ENCODE measurements around the gene TAS2R1. TPM values are rescaled to one million over a fixed set of nuclear protein-coding genes. Genes with fewer than 3 reads are reported as not detected.

The TAS2R1 gene
- total RNA-seq (2012; rRNA removed) = not detected in 2 replicates

- no peaks in the 10 kb centered on the region for H3K27me3 ChIP-seq (ENCODE audit: control insufficient read depth, insufficient read depth, low read length)
- no peak within 1 kb of the TSS for H3K4me3 ChIP-seq (ENCODE audit: low read length)
- H3K4me1 ChIP-seq (ENCODE audit: control insufficient read depth, insufficient read depth, low read length) = no peaks in the 10 kb centered on the region
- H3K9me3 ChIP-seq (replicated peaks; ENCODE audit: low read length) = no peaks in the 10 kb centered on the region
- no peak within 1 kb of the TSS for H3K9ac ChIP-seq (ENCODE audit: low read depth, low read length)
- H3K36me3 ChIP-seq (ENCODE audit: insufficient read depth, low read length) = no peaks in the 10 kb centered on the region
- H3K4me2 ChIP-seq (ENCODE audit: low read length) = no peak within 1 kb of the TSS
Measured at GRCh38 chr5:9630251-9630650, at the start of gene TAS2R1. Gene TAS2R1 (minus strand): TSS chr5:9630351. CDS start chr5:9630032, 319 bp downstream.

DNA sequence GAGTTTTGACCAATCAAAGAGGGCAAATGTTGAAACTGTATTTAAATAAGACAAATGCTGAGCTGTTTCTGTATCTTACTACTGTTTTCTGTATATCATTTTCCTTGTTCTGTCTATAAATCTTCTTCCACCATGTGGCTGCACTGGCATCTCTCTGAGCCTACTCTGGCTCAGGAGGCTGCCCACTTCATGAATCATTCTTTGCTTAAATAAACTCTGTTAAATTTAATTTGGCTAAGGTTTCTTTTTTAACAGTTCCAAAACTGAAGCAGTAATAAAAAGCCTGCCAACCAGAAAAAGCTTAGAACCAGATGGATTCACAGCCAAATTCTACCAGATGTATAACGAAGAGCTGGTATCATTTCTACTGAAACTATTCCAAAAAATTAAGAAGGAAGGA, 40.2 kb upstream of the TAS2R1 start:
- H3K36me3 ChIP-seq (ENCODE audit: insufficient read depth, low read length) = no peaks in the 10 kb centered on the region
- H3K9me3 ChIP-seq (replicated peaks; ENCODE audit: low read length) = no peaks in the 10 kb centered on the region
- no peaks in the 10 kb centered on the region for H3K27me3 ChIP-seq (ENCODE audit: control insufficient read depth, insufficient read depth, low read length)
- H3K4me3 ChIP-seq (ENCODE audit: low read length) = no peak overlapping the region
- no peaks in the 10 kb centered on the region for H3K4me1 ChIP-seq (ENCODE audit: control insufficient read depth, insufficient read depth, low read length)
- H3K4me2 ChIP-seq (ENCODE audit: low read length) = no peak overlapping the region
- H3K9ac ChIP-seq (ENCODE audit: low read depth, low read length) = no peak overlapping the region

DNA sequence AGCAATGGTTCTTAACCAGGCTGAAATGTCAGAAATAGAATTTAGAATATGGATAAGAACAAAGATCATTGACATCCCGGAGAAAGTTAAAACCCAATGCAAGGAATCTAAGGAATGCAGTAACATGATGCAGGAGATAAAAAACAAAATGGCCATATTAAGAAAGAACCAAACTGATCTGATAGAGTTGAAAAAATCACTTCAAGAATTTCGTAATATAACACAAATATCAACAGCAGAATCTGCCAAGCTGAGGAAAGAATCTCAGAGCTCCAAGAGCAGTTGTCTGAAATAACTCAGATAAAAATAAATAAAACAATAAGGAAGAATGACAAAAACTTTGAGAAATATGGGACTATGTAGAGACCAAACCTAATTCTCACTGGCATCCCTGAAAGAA, 37.8 kb upstream of the TAS2R1 start:
- H3K4me1 ChIP-seq (ENCODE audit: control insufficient read depth, insufficient read depth, low read length) = no peaks in the 10 kb centered on the region
- H3K27me3 ChIP-seq (ENCODE audit: control insufficient read depth, insufficient read depth, low read length) = no peaks in the 10 kb centered on the region
- no peak overlapping the region for H3K4me2 ChIP-seq (ENCODE audit: low read length)
- no peaks in the 10 kb centered on the region for H3K36me3 ChIP-seq (ENCODE audit: insufficient read depth, low read length)
- H3K9me3 ChIP-seq (replicated peaks; ENCODE audit: low read length) = no peaks in the 10 kb centered on the region
- H3K4me3 ChIP-seq (ENCODE audit: low read length) = no peak overlapping the region
- no peak overlapping the region for H3K9ac ChIP-seq (ENCODE audit: low read depth, low read length)

- no peaks in the 10 kb centered on the region for H3K4me1 ChIP-seq (ENCODE audit: control insufficient read depth, insufficient read depth, low read length)
- H3K4me3 ChIP-seq (ENCODE audit: low read length) = no peak overlapping the region
- no peak overlapping the region for H3K9ac ChIP-seq (ENCODE audit: low read depth, low read length)
- no peak overlapping the region for H3K4me2 ChIP-seq (ENCODE audit: low read length)
- H3K27me3 ChIP-seq (ENCODE audit: control insufficient read depth, insufficient read depth, low read length) = peaks cover 12% of the 10 kb centered on the region
- H3K9me3 ChIP-seq (replicated peaks; ENCODE audit: low read length) = no peaks in the 10 kb centered on the region
- no peaks in the 10 kb centered on the region for H3K36me3 ChIP-seq (ENCODE audit: insufficient read depth, low read length)
Measured at GRCh38 chr5:9663891-9664290, 33.7 kb upstream of the TAS2R1 start.

GRCh38 chr5:9661316-9662015, 31.3 kb upstream of the TAS2R1 start:
- Histone ChIP-seq H3K27me3 (ENCODE audit: control insufficient read depth, insufficient read depth, low read length) (peaks cover 12% of the 10 kb centered on the region), H3K4me3 (ENCODE audit: low read length) (no peak overlapping the region), H3K9me3 (replicated peaks; ENCODE audit: low read length) (no peaks in the 10 kb centered on the region)

GRCh38 chr5:9658706-9659105, 28.6 kb upstream of the TAS2R1 start:
- H3K27me3 ChIP-seq (ENCODE audit: control insufficient read depth, insufficient read depth, low read length) = peaks cover 12% of the 10 kb centered on the region
- H3K4me3 ChIP-seq (ENCODE audit: low read length) = no peak overlapping the region
- no peaks in the 10 kb centered on the region for H3K9me3 ChIP-seq (replicated peaks; ENCODE audit: low read length)
- H3K4me2 ChIP-seq (ENCODE audit: low read length) = no peak overlapping the region
- no peaks in the 10 kb centered on the region for H3K36me3 ChIP-seq (ENCODE audit: insufficient read depth, low read length)
- H3K9ac ChIP-seq (ENCODE audit: low read depth, low read length) = no peak overlapping the region
- no peaks in the 10 kb centered on the region for H3K4me1 ChIP-seq (ENCODE audit: control insufficient read depth, insufficient read depth, low read length)

More at GRCh38 chr5:9661316-9662015, 31.3 kb upstream of the TAS2R1 start:
- H3K9ac ChIP-seq (ENCODE audit: low read depth, low read length) = no peak overlapping the region
- no peaks in the 10 kb centered on the region for H3K36me3 ChIP-seq (ENCODE audit: insufficient read depth, low read length)
- H3K4me2 ChIP-seq (ENCODE audit: low read length) = no peak overlapping the region
- H3K4me1 ChIP-seq (ENCODE audit: control insufficient read depth, insufficient read depth, low read length) = no peaks in the 10 kb centered on the region

- H3K4me3 ChIP-seq (ENCODE audit: low read length) = no peak overlapping the region
- no peaks in the 10 kb centered on the region for H3K9me3 ChIP-seq (replicated peaks; ENCODE audit: low read length)
- H3K9ac ChIP-seq (ENCODE audit: low read depth, low read length) = no peak overlapping the region
- H3K4me1 ChIP-seq (ENCODE audit: control insufficient read depth, insufficient read depth, low read length) = no peaks in the 10 kb centered on the region
- H3K4me2 ChIP-seq (ENCODE audit: low read length) = no peak overlapping the region
- H3K36me3 ChIP-seq (ENCODE audit: insufficient read depth, low read length) = no peaks in the 10 kb centered on the region
- peaks cover 12% of the 10 kb centered on the region for H3K27me3 ChIP-seq (ENCODE audit: control insufficient read depth, insufficient read depth, low read length)
Measured at GRCh38 chr5:9657819-9658218, 27.7 kb upstream of the TAS2R1 start.

- H3K4me1 ChIP-seq (ENCODE audit: control insufficient read depth, insufficient read depth, low read length) = no peaks in the 10 kb centered on the region
- no peaks in the 10 kb centered on the region for H3K36me3 ChIP-seq (ENCODE audit: insufficient read depth, low read length)
- H3K4me3 ChIP-seq (ENCODE audit: low read length) = no peak overlapping the region
- H3K9me3 ChIP-seq (replicated peaks; ENCODE audit: low read length) = no peaks in the 10 kb centered on the region
- no peak overlapping the region for H3K9ac ChIP-seq (ENCODE audit: low read depth, low read length)
- H3K4me2 ChIP-seq (ENCODE audit: low read length) = no peak overlapping the region
- H3K27me3 ChIP-seq (ENCODE audit: control insufficient read depth, insufficient read depth, low read length) = no peaks in the 10 kb centered on the region
Measured at GRCh38 chr5:9655641-9656040, 25.5 kb upstream of the TAS2R1 start.

DNA sequence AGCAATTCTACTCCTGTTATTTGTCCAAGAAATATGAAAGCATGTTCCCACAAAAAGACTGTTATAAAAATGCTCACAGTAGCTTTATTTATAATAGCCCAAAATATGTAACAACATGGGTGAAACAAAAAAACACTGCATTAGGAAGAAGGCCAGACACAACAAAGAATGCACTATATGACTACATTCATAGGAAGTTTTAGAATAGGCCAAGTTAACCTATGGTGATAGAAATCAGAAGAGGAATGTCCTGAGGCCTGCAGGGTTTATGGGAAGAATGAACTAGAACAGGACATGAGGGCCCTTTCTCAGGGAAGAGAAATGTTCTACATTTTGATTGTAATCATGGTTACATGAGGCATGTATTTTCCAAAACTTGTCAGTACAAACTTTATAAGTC, 24.7 kb upstream of the TAS2R1 start:
- H3K4me1 ChIP-seq (ENCODE audit: control insufficient read depth, insufficient read depth, low read length) = no peaks in the 10 kb centered on the region
- H3K4me3 ChIP-seq (ENCODE audit: low read length) = no peak overlapping the region
- no peaks in the 10 kb centered on the region for H3K9me3 ChIP-seq (replicated peaks; ENCODE audit: low read length)

GRCh38 chr5:9653811-9654210, 23.7 kb upstream of the TAS2R1 start:
- Histone ChIP-seq H3K27me3 (ENCODE audit: control insufficient read depth, insufficient read depth, low read length) (no peaks in the 10 kb centered on the region), H3K4me2 (ENCODE audit: low read length) (no peak overlapping the region), H3K4me3 (ENCODE audit: low read length) (no peak overlapping the region), H3K36me3 (ENCODE audit: insufficient read depth, low read length) (no peaks in the 10 kb centered on the region), H3K9me3 (replicated peaks; ENCODE audit: low read length) (no peaks in the 10 kb centered on the region), H3K4me1 (ENCODE audit: control insufficient read depth, insufficient read depth, low read length) (no peaks in the 10 kb centered on the region), H3K9ac (ENCODE audit: low read depth, low read length) (no peak overlapping the region)

More for the DNA sequence above, 24.7 kb upstream of the TAS2R1 start:
- Histone ChIP-seq H3K36me3 (ENCODE audit: insufficient read depth, low read length) (no peaks in the 10 kb centered on the region), H3K4me2 (ENCODE audit: low read length) (no peak overlapping the region), H3K9ac (ENCODE audit: low read depth, low read length) (no peak overlapping the region), H3K27me3 (ENCODE audit: control insufficient read depth, insufficient read depth, low read length) (no peaks in the 10 kb centered on the region)

DNA sequence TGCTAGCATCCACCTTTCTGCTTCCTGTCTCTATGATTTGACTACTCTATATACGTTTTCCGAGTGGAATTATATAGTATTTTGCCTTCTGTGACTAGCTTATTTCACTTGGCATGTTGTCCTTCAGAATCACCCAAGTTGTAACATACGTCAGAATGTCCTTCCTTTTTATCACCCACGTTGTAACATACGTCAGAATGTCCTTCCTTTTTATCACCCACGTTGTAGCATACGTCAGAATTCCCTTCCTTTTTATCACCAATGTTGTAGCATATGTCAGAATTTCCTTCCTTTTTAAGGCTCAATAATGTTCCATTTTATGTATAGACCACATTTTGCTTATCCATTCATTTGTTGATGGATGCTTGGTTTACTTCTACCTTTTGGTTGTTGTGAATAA, 22.9 kb upstream of the TAS2R1 start:
- H3K4me3 ChIP-seq (ENCODE audit: low read length) = no peak overlapping the region
- no peaks in the 10 kb centered on the region for H3K27me3 ChIP-seq (ENCODE audit: control insufficient read depth, insufficient read depth, low read length)
- no peak overlapping the region for H3K9ac ChIP-seq (ENCODE audit: low read depth, low read length)
- no peaks in the 10 kb centered on the region for H3K9me3 ChIP-seq (replicated peaks; ENCODE audit: low read length)
- H3K4me2 ChIP-seq (ENCODE audit: low read length) = no peak overlapping the region
- H3K4me1 ChIP-seq (ENCODE audit: control insufficient read depth, insufficient read depth, low read length) = no peaks in the 10 kb centered on the region
- no peaks in the 10 kb centered on the region for H3K36me3 ChIP-seq (ENCODE audit: insufficient read depth, low read length)

DNA sequence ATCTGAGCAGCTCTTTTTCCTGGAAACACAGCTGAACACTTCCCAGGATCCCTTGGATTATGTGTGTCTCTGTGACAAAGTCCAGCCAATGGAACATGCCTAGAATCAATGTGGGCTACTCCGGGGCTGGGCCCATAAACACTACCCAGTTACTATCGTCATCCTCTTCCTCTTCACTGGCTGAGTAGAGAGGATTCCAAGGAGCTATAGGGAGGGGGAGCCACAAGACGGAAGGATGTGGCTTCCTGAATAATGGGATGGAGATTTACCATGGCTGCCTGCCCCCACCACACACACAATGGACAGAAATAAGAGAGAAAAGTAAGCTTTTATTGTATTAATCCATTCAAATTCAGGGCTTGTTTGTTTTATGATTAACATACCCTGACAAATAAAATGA, 22.1 kb upstream of the TAS2R1 start:
- Histone ChIP-seq H3K9me3 (replicated peaks; ENCODE audit: low read length) (no peaks in the 10 kb centered on the region), H3K4me3 (ENCODE audit: low read length) (no peak overlapping the region), H3K9ac (ENCODE audit: low read depth, low read length) (no peak overlapping the region), H3K4me2 (ENCODE audit: low read length) (no peak overlapping the region), H3K36me3 (ENCODE audit: insufficient read depth, low read length) (no peaks in the 10 kb centered on the region), H3K4me1 (ENCODE audit: control insufficient read depth, insufficient read depth, low read length) (no peaks in the 10 kb centered on the region), H3K27me3 (ENCODE audit: control insufficient read depth, insufficient read depth, low read length) (no peaks in the 10 kb centered on the region)
